GM19324 (cell line): ENCODE data around the gene WIPF3.

Source experiments
- ATAC-seq: cut with Tn5 transposase; IDR thresholded peaks from one replicate; pipeline ENCODE4 v1.9.1; 2021; ENCODE audit warnings: mild to moderate bottlenecking, moderate library complexity; ENCODE audit not compliant: unreplicated experiment, low FRiP score

The WIPF3 gene

DNA sequence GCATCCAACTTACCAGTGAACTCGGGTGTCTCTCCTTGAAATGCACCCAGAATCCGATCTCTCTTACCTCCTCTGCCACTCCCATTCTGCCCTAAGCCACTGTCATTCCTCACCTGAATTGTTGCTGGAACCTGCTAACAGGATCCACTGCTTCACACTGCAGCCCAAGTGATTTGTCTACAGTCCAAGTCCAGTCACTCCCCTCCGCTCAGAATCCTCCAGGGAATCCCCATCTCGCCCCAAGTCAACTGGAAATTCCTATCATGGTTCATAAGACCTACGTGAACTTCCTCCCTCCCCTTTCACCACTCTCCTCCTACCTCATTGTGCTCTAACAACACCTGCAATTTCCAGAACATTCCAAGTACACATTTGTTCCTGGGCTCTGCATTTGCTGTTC is 92.0 kb downstream of the WIPF3 start:
- no peak for ATAC-seq

DNA sequence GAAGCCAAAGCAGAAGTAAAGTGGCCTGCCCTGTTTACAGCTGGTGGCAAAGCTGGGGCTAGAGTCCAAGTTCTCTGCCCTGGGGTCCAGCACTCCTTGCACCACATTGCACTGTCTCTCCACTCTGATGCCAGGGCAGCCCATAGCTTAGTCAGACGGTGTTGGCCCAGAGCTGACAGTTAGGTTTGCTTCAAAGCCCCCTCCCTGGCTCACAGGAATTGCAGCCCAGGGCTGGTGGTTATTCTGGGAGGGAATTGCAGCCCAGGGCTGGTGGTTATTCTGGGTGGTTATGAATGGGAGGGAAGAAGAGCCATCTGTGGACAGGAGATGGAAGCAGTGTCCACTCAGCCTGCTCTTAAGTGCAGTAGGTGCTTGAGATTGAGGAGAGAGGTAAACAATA is 94.4 kb downstream of the WIPF3 start:
- no peak for ATAC-seq

GRCh38 chr7:29906200-29907022 is 100.1 kb downstream of the WIPF3 start:
- no peak for ATAC-seq

- ATAC-seq, result no peak
Measured at GRCh38 chr7:29914180-29914579, 107.9 kb downstream of the WIPF3 start.

DNA sequence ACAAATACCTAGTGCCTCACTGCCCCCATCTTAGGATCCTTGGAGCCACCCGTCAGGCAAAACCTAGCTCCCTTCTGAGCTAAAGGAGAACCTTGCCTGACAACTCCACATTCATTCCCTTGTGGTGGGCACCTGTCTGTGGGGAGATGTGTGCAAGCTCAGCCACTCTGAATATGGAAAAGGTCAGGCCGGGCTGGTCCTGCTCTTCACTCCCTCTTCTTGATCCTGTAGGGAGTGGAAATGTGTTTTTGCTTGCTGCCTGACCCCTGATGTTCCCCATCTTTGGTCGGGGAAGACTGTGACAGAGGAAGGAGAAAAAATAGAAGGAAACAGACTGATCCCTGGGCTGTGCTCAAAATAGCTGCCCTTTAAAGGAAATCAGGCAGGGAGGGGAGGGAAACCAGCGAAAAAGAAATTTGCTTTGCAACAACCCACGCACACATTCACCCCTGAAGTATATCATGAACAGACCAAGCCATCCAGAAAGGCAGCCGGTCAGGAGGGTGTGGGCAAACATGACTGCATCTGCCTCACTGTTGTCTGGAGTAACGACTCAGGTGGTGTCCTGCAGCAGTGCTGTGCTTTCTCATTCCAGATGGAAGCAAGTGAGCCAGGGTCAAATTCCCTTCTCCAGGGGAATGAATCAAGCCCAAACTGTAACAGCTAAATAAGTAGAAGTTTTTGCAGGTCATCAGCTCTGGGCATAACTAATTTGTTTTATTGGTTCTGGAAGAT is 109.3 kb downstream of the WIPF3 start:
- ATAC-seq, result no peak

DNA sequence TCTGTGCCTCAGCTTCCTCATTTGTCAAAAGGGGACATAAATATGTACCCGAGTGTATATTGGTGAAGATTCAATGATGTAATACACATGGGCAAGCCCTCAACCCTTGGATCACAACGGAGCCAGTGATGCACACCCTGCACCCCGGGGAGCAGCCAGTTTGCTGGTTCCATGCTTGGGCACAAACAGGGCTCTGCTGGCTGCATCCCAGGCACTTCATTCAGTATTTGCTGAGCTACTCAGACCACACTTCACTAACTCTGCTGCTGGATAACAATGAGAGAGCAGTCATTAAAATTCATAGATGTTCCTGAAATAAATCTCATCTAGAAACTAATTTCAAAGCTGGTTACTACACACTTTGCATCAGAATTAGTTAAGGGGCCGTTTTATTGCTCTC is 111.3 kb downstream of the WIPF3 start:
- no peak for ATAC-seq

- ATAC-seq, result no peak
Measured at GRCh38 chr7:29918850-29919249, 112.5 kb downstream of the WIPF3 start.

DNA sequence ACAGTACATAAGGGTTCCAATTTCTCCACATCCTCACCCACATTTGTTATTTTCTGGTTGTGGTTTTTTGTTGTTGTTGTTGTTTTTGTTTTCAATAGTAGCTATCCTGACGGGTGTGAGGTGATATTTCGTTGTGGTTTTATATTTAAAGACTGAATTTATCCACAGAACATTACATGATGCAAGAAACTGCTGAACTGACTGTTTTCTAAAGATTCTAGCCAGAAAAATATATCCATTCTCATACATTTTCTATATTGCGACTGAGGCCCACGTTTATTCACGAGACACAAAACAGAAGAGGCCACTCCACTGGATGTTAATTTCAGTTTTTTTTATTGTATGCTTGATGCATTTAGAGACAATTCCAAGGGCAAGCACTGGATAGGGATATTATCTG is 113.5 kb downstream of the WIPF3 start:
- no peak for ATAC-seq

DNA sequence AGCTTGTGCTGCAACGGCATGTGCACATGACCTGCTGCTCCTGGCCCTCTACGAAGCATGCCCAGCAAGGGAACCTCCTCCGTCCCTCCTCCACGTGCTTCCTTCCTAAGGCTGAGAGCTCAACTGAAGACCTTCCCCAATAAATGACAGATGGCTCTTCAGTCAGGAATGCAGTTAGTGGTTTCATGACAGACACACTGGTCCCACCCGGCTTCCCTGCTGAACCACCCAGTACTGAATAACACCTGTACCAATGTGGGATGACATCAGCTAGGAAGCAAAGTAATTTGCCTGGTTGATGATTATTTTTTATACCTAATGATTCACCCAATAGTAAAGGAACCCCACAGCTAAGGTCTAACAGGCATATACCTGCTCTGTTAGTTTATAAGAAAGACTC is 114.2 kb downstream of the WIPF3 start:
- ATAC-seq, result no peak

GRCh38 chr7:29921404-29922010 is 115.2 kb downstream of the WIPF3 start:
- no peak for ATAC-seq

GRCh38 chr7:29922921-29923700 is 116.8 kb downstream of the WIPF3 start:
- ATAC-seq, result no peak

DNA sequence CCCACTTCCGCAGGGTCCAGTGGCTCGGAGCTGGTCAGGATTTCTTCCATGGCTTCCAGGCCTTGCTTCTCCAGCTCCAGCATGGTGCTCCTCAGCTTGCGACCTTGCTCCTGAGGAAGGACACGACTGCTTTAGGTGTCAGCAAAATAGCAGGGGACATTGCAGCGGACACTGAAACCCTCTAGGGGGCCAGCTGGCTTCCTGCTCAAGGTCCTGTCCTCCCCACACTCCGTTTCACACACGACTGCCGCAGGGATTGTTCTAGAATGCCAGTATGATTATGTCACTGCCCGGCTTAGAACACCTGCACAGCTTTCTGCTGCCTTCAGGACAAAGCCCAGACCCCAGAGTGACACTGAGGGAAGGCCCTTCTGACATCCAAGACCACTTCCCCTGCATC is 117.7 kb downstream of the WIPF3 start:
- ATAC-seq, result no peak

DNA sequence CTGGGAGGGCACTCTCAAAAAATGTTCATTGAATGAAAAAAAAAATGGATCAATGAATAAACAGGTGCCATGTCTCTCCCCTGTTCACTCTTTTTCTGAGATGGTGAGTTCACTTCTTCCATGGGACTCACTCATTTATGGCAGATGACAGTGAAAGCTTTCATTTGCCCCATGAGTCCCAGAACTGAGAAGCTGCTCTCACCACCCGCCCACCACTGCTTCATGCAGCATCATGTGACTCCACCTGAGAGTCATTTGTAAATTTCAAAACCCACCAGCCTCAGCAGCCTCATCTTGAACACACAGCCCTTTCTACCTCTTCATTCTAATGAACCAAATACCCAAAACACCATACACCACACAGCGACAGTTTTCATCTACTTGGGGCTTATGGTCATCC is 118.4 kb downstream of the WIPF3 start:
- no peak for ATAC-seq

DNA sequence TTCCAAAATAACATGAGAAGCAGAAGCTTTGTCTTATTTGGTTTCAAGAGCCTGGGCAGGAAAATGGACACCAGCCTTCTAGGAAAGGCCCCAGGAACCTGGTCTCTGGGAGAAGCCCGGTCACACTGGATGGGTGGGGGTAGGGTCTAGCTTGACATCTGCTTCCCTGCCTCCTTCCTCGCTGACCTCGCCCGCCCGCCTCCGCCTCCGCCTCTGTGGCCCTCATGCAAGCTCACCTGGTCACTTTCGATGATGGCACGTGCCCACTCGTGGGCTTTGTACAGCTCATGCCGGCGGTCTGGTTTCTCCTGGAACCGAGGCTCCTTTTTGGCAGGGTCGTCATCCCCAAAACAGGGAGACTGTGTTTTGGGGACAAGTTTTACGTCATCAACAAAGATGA is 119.9 kb downstream of the WIPF3 start:
- no peak for ATAC-seq

DNA sequence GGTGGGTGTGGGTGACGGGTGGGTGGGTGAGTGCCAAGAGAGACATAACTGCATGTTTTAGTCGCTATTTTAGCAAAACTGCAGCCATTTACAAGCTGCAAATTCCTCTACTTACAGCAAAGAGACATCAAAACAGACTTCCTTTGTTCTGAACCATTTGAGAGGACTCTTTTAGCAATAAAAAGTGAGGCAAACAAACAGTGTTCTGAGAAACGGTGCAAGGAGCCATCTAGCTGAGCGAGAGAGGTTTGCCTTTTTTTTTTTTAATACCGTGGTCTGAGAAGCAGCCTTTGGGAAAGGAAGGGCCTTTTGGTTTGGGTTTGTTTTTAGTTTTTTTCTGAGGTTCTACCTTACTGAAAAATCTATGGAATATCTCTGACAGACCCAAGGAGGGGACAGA is 120.4 kb downstream of the WIPF3 start:
- ATAC-seq, result no peak

- ATAC-seq, result no peak
Measured at GRCh38 chr7:29929018-29929807, 122.9 kb downstream of the WIPF3 start.

- ATAC-seq, result no peak
Measured at GRCh38 chr7:29935111-29935510, 128.8 kb downstream of the WIPF3 start.

DNA sequence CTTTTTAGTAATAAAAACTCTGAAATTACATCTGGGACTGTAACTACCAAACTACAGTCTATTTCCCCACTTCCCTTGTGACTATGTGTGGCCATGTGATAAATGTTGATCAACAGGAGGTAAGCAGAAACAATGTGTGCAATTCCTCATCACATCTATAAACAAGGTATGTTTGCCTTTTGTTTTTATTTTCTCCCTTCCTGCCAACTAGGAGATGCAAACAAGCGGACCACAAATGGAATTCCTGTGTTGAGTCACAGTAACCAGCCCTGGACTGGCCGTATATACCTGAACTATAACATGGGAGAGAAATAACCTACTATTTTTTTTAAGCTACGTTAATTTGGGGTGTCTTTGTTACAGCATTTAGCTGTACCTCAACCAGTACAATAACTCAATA is 130.8 kb downstream of the WIPF3 start:
- ATAC-seq, result no peak

DNA sequence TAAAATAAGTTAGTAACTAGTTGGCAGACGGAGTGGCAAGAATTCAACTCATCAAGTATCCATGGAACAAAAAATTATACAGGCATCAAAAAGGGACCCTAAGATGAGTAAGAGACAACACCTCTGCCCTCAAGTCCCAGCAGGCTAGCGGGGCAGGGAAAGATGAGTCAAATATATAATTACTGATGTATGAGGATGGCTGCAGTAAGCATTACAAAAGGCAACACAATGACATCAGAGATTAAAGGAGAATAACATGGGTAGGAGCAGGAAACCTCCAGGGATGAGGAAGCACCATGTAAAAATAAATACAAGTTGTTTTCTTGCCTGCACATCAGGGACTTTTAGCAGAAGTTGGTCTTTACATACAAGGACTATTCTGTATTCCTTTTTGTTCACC is 133.9 kb downstream of the WIPF3 start:
- no peak for ATAC-seq

DNA sequence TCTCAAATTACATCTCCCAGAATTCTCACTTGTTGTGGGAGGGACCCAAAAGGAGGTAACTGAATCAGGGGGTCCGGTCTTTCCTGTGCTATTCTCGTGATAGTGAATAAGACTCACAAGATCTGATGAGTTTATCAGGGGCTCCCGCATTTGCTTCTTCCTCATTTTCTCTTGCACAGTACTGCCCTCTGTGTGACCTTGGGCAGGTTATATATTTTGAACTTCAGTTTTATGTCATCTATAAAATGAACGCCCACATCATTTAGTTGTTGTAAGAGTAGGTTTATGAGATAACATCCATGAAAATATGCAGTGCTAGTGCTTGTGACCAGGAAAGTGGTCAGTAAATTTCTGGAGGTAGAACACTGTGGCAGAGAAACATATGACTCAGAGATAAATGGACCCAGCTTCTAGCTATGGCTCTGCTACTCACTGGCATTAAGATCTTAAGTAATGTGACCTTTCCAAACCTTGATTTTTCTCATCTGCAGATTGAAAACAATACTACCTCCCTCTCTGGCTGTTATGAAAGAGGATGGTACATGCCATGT is 139.0 kb downstream of the WIPF3 start:
- ATAC-seq, result no peak
